Body of pancreas (tissue), 4 donors: ENCODE data around the gene COX19. TPM values are rescaled to one million over a fixed set of nuclear protein-coding genes. Genes with fewer than 3 reads are reported as not detected.

Source experiments
- ATAC-seq: fragments of 150-250 bp; one replicate; pipeline ENCODE4 v1.9.1; 2016
- DNase-seq, 4 donors: peaks; one replicate each; pipeline ENCODE4 v3.0.0-alpha.2; 2019
- H3K27ac ChIP-seq, 4 donors: fragments of 200-600 bp; sonication (generic); 1 replicate in 3 of 4; 2 replicates in 1 of 4; pipeline versions ENCODE4 v1.5.1 to v1.6.1; 2016 to 2019; ENCODE audit warnings: mild to moderate bottlenecking in 1 of 4, mixed read lengths in 1 of 4, moderate library complexity in 1 of 4
- H3K27me3 ChIP-seq, 2 donors: fragments of 200-600 bp; sonication (generic); one replicate each; pipeline ENCODE4 v1.6.0; 2016; ENCODE audit warnings: mild to moderate bottlenecking in 1 of 2
- H3K36me3 ChIP-seq, 2 donors: fragments of 200-600 bp; sonication (generic); replicated peaks in 1 of 2; 2 replicates each; pipeline ENCODE4 v1.5.1; 2016; ENCODE audit warnings: low read depth in 2 of 2; ENCODE audit not compliant: insufficient read depth in 1 of 2
- H3K4me1 ChIP-seq: fragments of 200-600 bp; sonication (generic); one replicate; pipeline ENCODE4 v1.6.0; 2016
- H3K4me3 ChIP-seq, 2 donors: fragments of 200-600 bp; sonication (generic); 1 replicate in 1 of 2; 2 replicates in 1 of 2; pipeline ENCODE4 v1.5.1; 2016 to 2019
- H3K9me3 ChIP-seq, 3 donors: fragments of 200-600 bp; sonication (generic); 1 replicate in 2 of 3; 2 replicates in 1 of 3; pipeline ENCODE4 v1.5.1; 2016
- POLR2A ChIP-seq, 3 donors: fragments of 450-650 bp; IDR thresholded peaks; one replicate each; pipeline ENCODE4 v1.6.1; 2016; ENCODE audit warnings: antibody characterized with exemption in 3 of 3, mild to moderate bottlenecking in 2 of 3
- WGBS, 2 donors: methylation state at CpG; one replicate each; pipeline ENCODE4 v1.1.5; 2017; 5-methylcytosine and 5-hydroxymethylcytosine counted together
- intact Hi-C: fragments of 100-400 bp; cut with DNase I; formaldehyde crosslinking; loops from one replicate; pipeline ENCODE4 v1.15.1; 2023
- total RNA-seq, 2 donors: library from RNA; depleted of rRNA; stranded (reverse); fragments of >200 nt; gene quantifications; one replicate each; pipeline ENCODE4 v1.1.0, GENCODE V29; 2016
- TF ChIP-seq, protein P1 (sequence below), 7 experiments: fragments of 450-650 bp in 4 of 7; fragments of 200-600 bp in 3 of 7; sonication (generic) in 3 of 7; IDR thresholded peaks; one replicate each; pipeline ENCODE4 v1.5.1; 2016 to 2019; ENCODE audit warnings: antibody characterized with exemption in 7 of 7

Gene COX19
- total RNA-seq, 2 donors from 2014 or later = 9.6 to 25.1 TPM

- intact Hi-C loops = no loop called here
- 36 to 38% methylated on average over 22 to 35 of the region's 41 CpGs for WGBS, 2 donors
- Histone ChIP-seq H3K4me1 (peaks cover 31% of the 10 kb centered on the region), H3K4me3 (no peak overlapping the region), H3K27me3 (no peaks in the 10 kb centered on the region), H3K27ac (peak overlapping the region in 3 of 4 donors; percentile 39 to 59 (median 48)), H3K36me3 (no peaks in the 10 kb centered on the region), H3K9me3 (no peaks in the 10 kb centered on the region)
- TF ChIP-seq, protein P1, sequence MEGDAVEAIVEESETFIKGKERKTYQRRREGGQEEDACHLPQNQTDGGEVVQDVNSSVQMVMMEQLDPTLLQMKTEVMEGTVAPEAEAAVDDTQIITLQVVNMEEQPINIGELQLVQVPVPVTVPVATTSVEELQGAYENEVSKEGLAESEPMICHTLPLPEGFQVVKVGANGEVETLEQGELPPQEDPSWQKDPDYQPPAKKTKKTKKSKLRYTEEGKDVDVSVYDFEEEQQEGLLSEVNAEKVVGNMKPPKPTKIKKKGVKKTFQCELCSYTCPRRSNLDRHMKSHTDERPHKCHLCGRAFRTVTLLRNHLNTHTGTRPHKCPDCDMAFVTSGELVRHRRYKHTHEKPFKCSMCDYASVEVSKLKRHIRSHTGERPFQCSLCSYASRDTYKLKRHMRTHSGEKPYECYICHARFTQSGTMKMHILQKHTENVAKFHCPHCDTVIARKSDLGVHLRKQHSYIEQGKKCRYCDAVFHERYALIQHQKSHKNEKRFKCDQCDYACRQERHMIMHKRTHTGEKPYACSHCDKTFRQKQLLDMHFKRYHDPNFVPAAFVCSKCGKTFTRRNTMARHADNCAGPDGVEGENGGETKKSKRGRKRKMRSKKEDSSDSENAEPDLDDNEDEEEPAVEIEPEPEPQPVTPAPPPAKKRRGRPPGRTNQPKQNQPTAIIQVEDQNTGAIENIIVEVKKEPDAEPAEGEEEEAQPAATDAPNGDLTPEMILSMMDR (IDR thresholded peaks at IDR 0.05) = no peak
- TF ChIP-seq POLR2A (IDR thresholded peaks at IDR 0.05) = peak in 1 of 3 donors; percentile 19
- DNase-seq (peak; percentile 54 to 79 (median 70)), ATAC-seq (peak; percentile 69)
Observed at GRCh38 chr7:985915-986741, 10.8 kb upstream of the COX19 start.

DNA sequence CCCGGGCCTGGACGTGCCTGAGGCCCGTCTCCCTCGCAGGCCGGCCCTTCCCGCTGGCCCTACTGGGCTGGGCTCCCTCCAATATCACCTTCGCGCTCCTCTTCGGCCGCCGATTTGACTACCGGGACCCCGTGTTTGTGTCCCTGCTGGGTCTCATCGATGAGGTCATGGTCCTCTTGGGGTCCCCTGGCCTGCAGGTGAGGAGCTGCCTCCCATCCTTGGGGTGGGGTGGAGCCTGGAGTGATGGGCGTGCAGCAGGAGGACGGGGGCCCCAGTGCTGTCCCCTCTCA is 9.7 kb upstream of the COX19 start:
- intact Hi-C loops = no loop called here
- no peaks in the 10 kb centered on the region for H3K27me3 ChIP-seq
- 83 to 92% methylated on average over 5 to 13 of the region's 16 CpGs for WGBS, 2 donors

GRCh38 chr7:984361-985126 is 9.2 kb upstream of the COX19 start:
- Histone ChIP-seq H3K9me3 (no peaks in the 10 kb centered on the region), H3K27me3 (no peaks in the 10 kb centered on the region), H3K36me3 (no peaks in the 10 kb centered on the region), H3K27ac (no peak overlapping the region), H3K4me1 (peaks cover 31% of the 10 kb centered on the region), H3K4me3 (no peak overlapping the region)
- WGBS, 2 donors = 88 to 91% methylated on average over 18 to 31 of the region's 39 CpGs
- intact Hi-C loops = no loop called here
- TF ChIP-seq, protein P1 (IDR thresholded peaks at IDR 0.05) = no peak
- no peak for TF ChIP-seq POLR2A (IDR thresholded peaks at IDR 0.05)
- DNase-seq = no peak
- no peak for ATAC-seq

More for the DNA sequence above, 9.7 kb upstream of the COX19 start:
- no peak for TF ChIP-seq POLR2A (IDR thresholded peaks at IDR 0.05)
- TF ChIP-seq, protein P1 (IDR thresholded peaks at IDR 0.05) = no peak
- H3K4me1 ChIP-seq = peaks cover 31% of the 10 kb centered on the region
- H3K4me3 ChIP-seq = no peak overlapping the region
- no peaks in the 10 kb centered on the region for H3K36me3 ChIP-seq
- no peaks in the 10 kb centered on the region for H3K9me3 ChIP-seq
- no peak overlapping the region for H3K27ac ChIP-seq
- ATAC-seq (no peak), DNase-seq (no peak)

DNA sequence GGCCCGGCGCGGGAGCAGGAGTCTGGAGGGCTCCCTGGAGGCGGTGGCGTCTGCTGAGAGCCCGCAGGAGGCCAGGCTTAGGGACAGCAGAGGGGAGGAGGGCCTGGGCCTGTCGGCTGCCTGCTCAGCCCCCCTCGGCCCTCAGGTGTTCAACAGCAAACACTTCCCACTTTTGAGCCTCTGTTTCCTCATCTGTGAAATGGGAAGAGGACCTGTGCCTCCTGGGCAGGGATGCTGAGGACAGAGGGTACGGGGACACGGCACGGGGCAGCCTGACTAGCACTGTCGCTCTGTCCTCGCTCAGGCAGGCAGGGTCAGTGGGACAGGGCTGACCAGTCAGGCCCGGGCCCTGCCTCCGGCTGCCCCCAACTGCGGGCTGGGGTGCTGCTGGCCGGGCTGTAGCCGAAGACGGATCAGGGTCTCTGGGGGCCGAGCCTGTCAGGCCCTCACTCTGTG is 8.3 kb upstream of the COX19 start:
- 87% methylated on average over 16 of the region's 20 CpGs; no CpG with 5 or more reads in 1 of the 2 donors for WGBS, 2 donors
- H3K27me3 ChIP-seq = no peaks in the 10 kb centered on the region
- H3K4me3 ChIP-seq = no peak overlapping the region

More for the DNA sequence above, 8.3 kb upstream of the COX19 start:
- TF ChIP-seq, protein P1 (IDR thresholded peaks at IDR 0.05) = no peak
- TF ChIP-seq POLR2A (IDR thresholded peaks at IDR 0.05) = no peak
- DNase-seq (no peak), ATAC-seq (no peak)
- no peak overlapping the region for H3K27ac ChIP-seq
- no peaks in the 10 kb centered on the region for H3K9me3 ChIP-seq
- H3K4me1 ChIP-seq = peaks cover 38% of the 10 kb centered on the region
- intact Hi-C loops = no loop called here
- H3K36me3 ChIP-seq = no peaks in the 10 kb centered on the region
